Mucosa of descending colon (tissue), 3 donors: ENCODE results near the gene KCNB1. TPM values are rescaled to one million over a fixed set of nuclear protein-coding genes. Genes with fewer than 3 reads are reported as not detected.
"Not testable (repeated sequence)": the region's sequence is repeated elsewhere in the genome, so short reads cannot be mapped to it uniquely, and the experiment has no call there.

Experiments
- ATAC-seq: fragments of 200-7000 bp; cut with Tn5 transposase; one replicate; pipeline ENCODE4 v1.9.1; 2020; ENCODE audit warnings: mild to moderate bottlenecking, moderate library complexity
- DNase-seq, 3 donors: peaks; one replicate each; pipeline ENCODE4 v3.0.0-alpha.2; 2020
- H3K36me3 ChIP-seq: fragments of 200-600 bp; one replicate; pipeline ENCODE4 v1.8.0; 2021; ENCODE audit warnings: low read depth, mild to moderate bottlenecking
- H3K4me1 ChIP-seq: fragments of 200-600 bp; one replicate; pipeline ENCODE4 v1.8.0; 2021; ENCODE audit warnings: low read depth, mild to moderate bottlenecking
- H3K4me3 ChIP-seq: fragments of 200-600 bp; one replicate; pipeline ENCODE4 v1.8.0; 2021; ENCODE audit warnings: mild to moderate bottlenecking
- H3K9me3 ChIP-seq: fragments of 200-600 bp; one replicate; pipeline ENCODE4 v1.8.0; 2021; ENCODE audit warnings: mild to moderate bottlenecking
- intact Hi-C, 2 donors: fragments of 100-400 bp; cut with DNase I in 1 of 2; cut with micrococcal nuclease in 1 of 2; formaldehyde crosslinking; loops; one replicate each; pipeline versions ENCODE4 v1.11.0 to v1.11.1; 2022; cut with DNase I, micrococcal nuclease
- total RNA-seq, 3 donors: library from RNA; stranded (reverse); fragmentation: NEBNext Ultra II Directional in 2 of 3; extraction: Animal tissue kit (Norgen Biotek cat#: 25700) in 2 of 3; gene quantifications; one replicate each; pipeline versions ENCODE4 v1.2.1 to v1.2.4, GENCODE V29; 2021 to 2023
- TF ChIP-seq, protein P1 (sequence below): fragments of 200-600 bp; IDR thresholded peaks from one replicate; pipeline ENCODE4 v1.8.0; 2022; ENCODE audit warnings: antibody characterized with exemption, mild to moderate bottlenecking
- donor health status: DM: no; HTN: no; CAD: no; lungs with moderate emphysema.
- donor health status: DM: no; HTN: no; CAD: no.
- donor health status: DM: no; HTN: yes; CAD: no.

The KCNB1 gene
- total RNA-seq, 3 donors from 2014 or later = 0.46 to 14.6 (median 2.3) TPM

DNA sequence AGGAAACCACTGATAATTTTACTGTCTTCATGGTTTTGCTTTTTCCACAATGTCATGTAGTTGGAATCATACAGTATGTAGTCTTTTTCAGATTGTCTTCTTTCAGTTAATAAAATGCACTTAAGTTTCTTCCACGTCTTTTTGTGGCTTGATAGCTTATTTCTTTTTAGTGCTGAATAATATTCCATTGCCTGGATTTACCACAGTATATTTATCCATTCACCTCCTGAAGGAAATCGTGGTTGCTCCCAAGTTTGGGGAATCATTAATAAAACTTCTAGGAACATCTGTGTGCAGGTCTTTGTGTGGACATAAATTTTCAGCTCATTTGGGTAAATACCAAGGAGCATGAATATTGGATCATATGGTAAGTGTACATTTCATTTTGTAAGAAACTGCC lies 165.8 kb downstream of the KCNB1 start:
- no peak overlapping the region for H3K4me3 ChIP-seq
- ATAC-seq (no peak), DNase-seq (no peak)
- intact Hi-C loops = no loop called here
- H3K9me3 ChIP-seq = no peaks in the 10 kb centered on the region
- no peaks in the 10 kb centered on the region for H3K4me1 ChIP-seq
- TF ChIP-seq, protein P1, sequence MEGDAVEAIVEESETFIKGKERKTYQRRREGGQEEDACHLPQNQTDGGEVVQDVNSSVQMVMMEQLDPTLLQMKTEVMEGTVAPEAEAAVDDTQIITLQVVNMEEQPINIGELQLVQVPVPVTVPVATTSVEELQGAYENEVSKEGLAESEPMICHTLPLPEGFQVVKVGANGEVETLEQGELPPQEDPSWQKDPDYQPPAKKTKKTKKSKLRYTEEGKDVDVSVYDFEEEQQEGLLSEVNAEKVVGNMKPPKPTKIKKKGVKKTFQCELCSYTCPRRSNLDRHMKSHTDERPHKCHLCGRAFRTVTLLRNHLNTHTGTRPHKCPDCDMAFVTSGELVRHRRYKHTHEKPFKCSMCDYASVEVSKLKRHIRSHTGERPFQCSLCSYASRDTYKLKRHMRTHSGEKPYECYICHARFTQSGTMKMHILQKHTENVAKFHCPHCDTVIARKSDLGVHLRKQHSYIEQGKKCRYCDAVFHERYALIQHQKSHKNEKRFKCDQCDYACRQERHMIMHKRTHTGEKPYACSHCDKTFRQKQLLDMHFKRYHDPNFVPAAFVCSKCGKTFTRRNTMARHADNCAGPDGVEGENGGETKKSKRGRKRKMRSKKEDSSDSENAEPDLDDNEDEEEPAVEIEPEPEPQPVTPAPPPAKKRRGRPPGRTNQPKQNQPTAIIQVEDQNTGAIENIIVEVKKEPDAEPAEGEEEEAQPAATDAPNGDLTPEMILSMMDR = no peak
- no peaks in the 10 kb centered on the region for H3K36me3 ChIP-seq

GRCh38 chr20:49315580-49315979 lies 166.9 kb downstream of the KCNB1 start:
- Histone ChIP-seq H3K36me3 (no peaks in the 10 kb centered on the region), H3K4me3 (no peak overlapping the region), H3K9me3 (no peaks in the 10 kb centered on the region), H3K4me1 (no peaks in the 10 kb centered on the region)
- DNase-seq (no peak), ATAC-seq (no peak)
- TF ChIP-seq, protein P1 = no peak
- intact Hi-C loops = no loop called here

DNA sequence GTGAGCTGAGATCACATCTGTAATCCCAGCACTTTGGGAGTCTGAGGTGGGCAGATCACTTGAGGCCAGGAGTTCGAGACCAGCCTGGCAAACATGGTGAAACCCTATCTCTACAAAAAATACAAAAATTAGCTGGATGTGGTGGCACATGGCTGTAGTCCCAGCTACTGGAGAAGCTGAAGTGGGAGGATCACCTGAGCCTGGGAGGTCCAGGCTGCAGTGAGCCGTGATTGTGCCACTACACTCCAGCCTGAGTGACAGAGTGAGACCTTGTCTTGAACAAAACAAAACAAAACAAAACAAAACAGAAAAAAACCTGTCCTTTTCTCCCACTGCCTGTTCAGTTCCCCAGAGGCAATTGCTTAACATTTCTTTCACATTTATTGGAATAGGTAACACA lies 168.4 kb downstream of the KCNB1 start:
- H3K4me3 ChIP-seq, H3K9me3 ChIP-seq, DNase-seq, ATAC-seq, intact Hi-C loops, H3K36me3 ChIP-seq, H3K4me1 ChIP-seq: not testable (repeated sequence)

Other genes with a start within 250 kb of the KCNB1 start
- 10 to 100 TPM; 33.6 to 36.4 (median 35.5) TPM for gene ZNFX1, start 204.6 kb downstream of the KCNB1 start, total RNA-seq
- gene PTGIS, start 85.5 kb upstream of the KCNB1 start, total RNA-seq = 10 to 100 TPM in 2 of 3 donors, 1 to 10 TPM in 1; 3.8 to 45.8 (median 12.3) TPM
- gene B4GALT5, start 231.2 kb upstream of the KCNB1 start, total RNA-seq = 10 to 100 TPM; 52.4 to 65.1 (median 60.2) TPM